ENCODE results near the gene KLF18. TPM values are rescaled to one million over a fixed set of nuclear protein-coding genes. Genes with fewer than 3 reads are reported as not detected.

Gene KLF18
- total RNA-seq = not detected in 2 replicates

DNA sequence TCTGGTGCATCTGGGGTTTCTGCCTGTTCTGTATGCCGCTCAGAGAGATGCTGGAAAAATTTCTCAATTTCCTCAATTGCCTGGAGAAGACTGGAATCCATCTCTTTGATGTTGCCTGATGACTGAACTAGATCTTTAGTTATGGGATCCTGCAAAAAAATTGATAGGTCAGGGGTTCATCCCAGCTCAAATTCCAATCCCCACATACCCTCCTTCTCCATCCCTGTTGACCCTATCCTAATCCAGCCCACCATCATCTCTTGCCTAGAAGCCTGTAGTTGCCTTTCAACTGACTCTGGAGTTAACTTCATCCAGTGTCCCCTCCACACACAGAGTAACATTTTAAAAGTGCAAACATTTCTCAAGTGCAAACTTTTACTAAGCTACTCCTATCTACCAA lies at the start of gene KLF18:
TSS of gene KLF18 (minus strand) at position 101 of the 400 bp plus-strand sequence. CDS start at position 101, 0 bp downstream.

DNA sequence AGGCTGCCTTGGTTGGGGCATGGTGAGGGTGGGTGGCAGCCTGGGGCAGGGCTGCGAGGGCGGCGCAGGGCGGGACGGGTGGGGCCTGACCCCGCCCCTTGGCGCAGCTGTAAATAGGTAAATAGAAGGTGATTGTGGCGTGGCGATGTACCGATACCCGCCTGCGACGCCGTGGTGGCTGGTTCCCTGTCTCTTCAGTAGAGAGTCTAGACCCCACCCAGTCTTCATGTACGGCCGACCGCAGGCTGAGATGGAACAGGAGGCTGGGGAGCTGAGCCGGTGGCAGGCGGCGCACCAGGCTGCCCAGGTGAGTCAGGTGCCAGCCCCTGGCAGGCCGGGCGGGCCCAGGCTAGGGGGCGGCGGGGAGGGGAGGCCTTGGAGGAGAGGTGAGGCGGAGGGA lies 22.7 kb downstream of the KLF18 start, which contains the start of gene KLF17:
TSS of gene KLF17 (plus strand) at position 140 of the 400 bp plus-strand sequence. CDS start at position 227, 87 bp downstream.

Small RNAs within 50 kb of the gene (small RNA-seq; reads per million reads assigned to genes)
- gene AL035417.1 (ENCODE audit: low replicate concordance) (not detected), gene OOSP1P1 (ENCODE audit: low replicate concordance) (not detected), gene RF00019 (ENCODE audit: low replicate concordance) (not detected), gene RN7SL479P (ENCODE audit: low replicate concordance) (not detected)

Other genes starting within 250 kb of the KLF18 start
- gene ARTN, start 207.8 kb downstream of the KLF18 start, total RNA-seq = 0.14 TPM in 1 of 2 replicates, not detected in the other
- gene IPO13, start 194.7 kb downstream of the KLF18 start, total RNA-seq = 21.0 and 28.9 TPM in 2 replicates
- gene DPH2, start 171.6 kb downstream of the KLF18 start, total RNA-seq = 32.2 and 43.4 TPM in 2 replicates
- 113 and 121 TPM in 2 replicates for gene ATP6V0B, start 166.7 kb downstream of the KLF18 start, total RNA-seq
- gene B4GALT2, start 162.4 kb downstream of the KLF18 start, total RNA-seq = 73.1 and 133 TPM in 2 replicates
- 3.7 and 4.4 TPM in 2 replicates for gene CCDC24, start 150.0 kb downstream of the KLF18 start, total RNA-seq
- gene SLC6A9, start 110.2 kb downstream of the KLF18 start, total RNA-seq = 7.7 and 70.0 TPM in 2 replicates
- gene KLF17, start 22.8 kb downstream of the KLF18 start, total RNA-seq = under 0.01 and 0.14 TPM in 2 replicates
- 27.4 and 28.8 TPM in 2 replicates for gene DMAP1, start 71.8 kb upstream of the KLF18 start, total RNA-seq
- 44.2 and 55.4 TPM in 2 replicates for gene ERI3, start 213.6 kb upstream of the KLF18 start, total RNA-seq